Tongue (tissue), 2 donors: Measurements from ENCODE around the gene ULK4. TPM values are rescaled to one million over a fixed set of nuclear protein-coding genes. Genes with fewer than 3 reads are reported as not detected.
A peak's percentile ranks its signal among the peaks of the same experiment; 100 is the strongest.
"Not testable (repeated sequence)": the region's sequence is repeated elsewhere in the genome, so short reads cannot be mapped to it uniquely, and the experiment has no call there.

Source experiments
- DNase-seq: peaks from one replicate; pipeline ENCODE4 v3.0.0-alpha.2; 2015
- total RNA-seq: library from RNA; depleted of rRNA; stranded (reverse); fragments of >200 nt; gene quantifications from one replicate; pipeline ENCODE4 v1.2.3, GENCODE V29; 2014

ULK4 gene
- 22.2 TPM for total RNA-seq

GRCh38 chr3:41961751-41962679, at the start of gene ULK4:
ULK4 (minus strand) TSS chr3:41962103; CDS start chr3:41954759, 7,344 bp downstream.
- peak; percentile 99 for DNase-seq

- peak; percentile 73 for DNase-seq
These were observed 48.6 kb upstream of the ULK4 start for GRCh38 chr3:42010530-42010929.

GRCh38 chr3:42009456-42009855, 47.6 kb upstream of the ULK4 start:
- DNase-seq, result no peak

GRCh38 chr3:42007785-42008184, 45.9 kb upstream of the ULK4 start:
- no peak for DNase-seq

- DNase-seq, result no peak
These were observed 43.5 kb upstream of the ULK4 start for GRCh38 chr3:42005401-42005800.

GRCh38 chr3:42002790-42003189, 40.9 kb upstream of the ULK4 start:
- no peak for DNase-seq

- DNase-seq, result no peak
These were observed 39.9 kb upstream of the ULK4 start for GRCh38 chr3:42001777-42002176.

GRCh38 chr3:41999909-42000308, 38.0 kb upstream of the ULK4 start:
- DNase-seq, result no peak

- DNase-seq, result peak; percentile 84
These were observed 36.0 kb upstream of the ULK4 start for GRCh38 chr3:41997702-41998550.

- no peak for DNase-seq
These were observed 29.5 kb upstream of the ULK4 start for GRCh38 chr3:41991437-41991836.

GRCh38 chr3:41989518-41989917, 27.6 kb upstream of the ULK4 start:
- no peak for DNase-seq

- no peak for DNase-seq
These were observed 25.7 kb upstream of the ULK4 start for GRCh38 chr3:41987627-41988026.

- no peak for DNase-seq
These were observed 24.7 kb upstream of the ULK4 start for GRCh38 chr3:41986561-41986960.

GRCh38 chr3:41985018-41985417, 23.1 kb upstream of the ULK4 start:
- DNase-seq, result no peak

- DNase-seq, result not testable (repeated sequence)
These were observed 21.2 kb upstream of the ULK4 start for GRCh38 chr3:41983091-41983490.

- DNase-seq, result not testable (repeated sequence)
These were observed 15.5 kb upstream of the ULK4 start for GRCh38 chr3:41977401-41977800.

- peak; percentile 10 for DNase-seq
These were observed 13.7 kb upstream of the ULK4 start for GRCh38 chr3:41975416-41976103.

GRCh38 chr3:41974223-41974622, 12.3 kb upstream of the ULK4 start:
- DNase-seq, result no peak

- DNase-seq, result no peak
These were observed 10.9 kb upstream of the ULK4 start for GRCh38 chr3:41972802-41973201.

GRCh38 chr3:41966206-41966605, 4.3 kb upstream of the ULK4 start:
- DNase-seq, result no peak

GRCh38 chr3:41963823-41964222, 1.9 kb upstream of the ULK4 start:
- DNase-seq, result no peak
